ENCODE results near the gene MAPRE3. TPM values are rescaled to one million over a fixed set of nuclear protein-coding genes. Genes with fewer than 3 reads are reported as not detected.
"Not testable (repeated sequence)": the region's sequence is repeated elsewhere in the genome, so short reads cannot be mapped to it uniquely, and the experiment has no call there.

The MAPRE3 gene
- 0.42 TPM for total RNA-seq

DNA sequence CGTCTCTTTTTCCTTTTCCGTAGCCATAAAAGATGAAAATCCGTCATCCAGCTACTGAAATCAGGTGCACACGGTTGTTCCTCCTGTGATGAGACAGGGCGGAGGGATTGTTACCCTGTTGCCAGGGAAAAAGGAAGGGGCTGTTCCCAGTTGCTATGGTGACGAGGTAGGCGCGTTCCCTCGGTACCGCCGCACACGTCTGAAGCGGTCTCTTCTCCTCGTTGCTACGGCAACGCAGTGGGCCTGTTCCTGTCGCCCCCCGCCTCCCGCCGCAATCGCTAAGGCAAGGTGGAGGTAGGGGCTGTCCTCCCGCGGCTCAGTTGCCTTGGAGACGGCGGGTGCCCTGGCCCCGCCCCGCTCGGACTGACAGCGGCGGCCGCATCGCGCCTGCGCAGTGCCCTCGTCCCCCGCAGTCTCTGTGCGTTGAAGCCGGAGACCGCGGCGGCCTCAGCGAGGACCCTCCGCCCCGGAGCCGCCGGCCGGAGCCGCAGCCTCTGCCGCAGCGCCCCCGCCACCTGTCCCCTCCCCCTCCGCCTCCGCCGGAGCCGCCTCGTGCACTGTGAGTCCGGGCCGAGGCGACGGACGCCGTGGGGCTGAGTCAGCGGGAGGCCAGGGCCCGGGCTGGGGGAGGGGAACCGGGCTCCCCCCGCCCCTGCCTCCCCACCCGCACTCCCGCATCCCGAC lies at the start of gene MAPRE3:
Gene MAPRE3 (plus strand): TSS at position 394 of the 684 bp plus-strand sequence. CDS start 51,582 bp downstream, outside the sequence.
- Histone ChIP-seq H3K4me3 (ENCODE audit: low read length) (peak within 1 kb of the TSS; percentile 52), H3K27me3 (ENCODE audit: insufficient read depth, low read length) (peaks cover 14% of the 10 kb centered on the region), H3K4me1 (ENCODE audit: insufficient read depth, low read length) (peaks cover 18% of the 10 kb centered on the region), H3K9me3 (ENCODE audit: low read depth, low read length) (no peaks in the 10 kb centered on the region)

DNA sequence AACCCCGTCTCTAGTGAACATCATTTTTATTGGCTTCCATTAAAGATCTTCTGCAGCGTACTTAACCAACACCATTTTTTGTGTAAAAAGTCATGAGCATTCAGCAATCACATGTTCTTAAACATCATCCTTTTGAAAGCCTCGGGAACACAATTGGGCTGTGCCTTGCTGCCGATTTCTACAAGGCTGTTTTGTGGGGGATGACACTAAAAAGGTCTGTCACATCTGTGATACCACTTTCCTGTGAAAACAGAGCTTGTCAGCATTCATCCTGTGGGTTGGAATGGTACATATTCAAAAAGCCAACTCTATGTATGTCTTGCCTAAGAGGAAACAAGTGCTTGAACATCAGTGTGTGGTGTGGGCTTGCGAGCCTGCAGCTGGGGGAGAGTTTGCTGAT lies 49.1 kb upstream of the MAPRE3 start:
- Histone ChIP-seq H3K4me1 (ENCODE audit: insufficient read depth, low read length) (peaks cover 6% of the 10 kb centered on the region), H3K27me3 (ENCODE audit: insufficient read depth, low read length) (peaks cover 3% of the 10 kb centered on the region), H3K4me3 (ENCODE audit: low read length) (no peak overlapping the region)

DNA sequence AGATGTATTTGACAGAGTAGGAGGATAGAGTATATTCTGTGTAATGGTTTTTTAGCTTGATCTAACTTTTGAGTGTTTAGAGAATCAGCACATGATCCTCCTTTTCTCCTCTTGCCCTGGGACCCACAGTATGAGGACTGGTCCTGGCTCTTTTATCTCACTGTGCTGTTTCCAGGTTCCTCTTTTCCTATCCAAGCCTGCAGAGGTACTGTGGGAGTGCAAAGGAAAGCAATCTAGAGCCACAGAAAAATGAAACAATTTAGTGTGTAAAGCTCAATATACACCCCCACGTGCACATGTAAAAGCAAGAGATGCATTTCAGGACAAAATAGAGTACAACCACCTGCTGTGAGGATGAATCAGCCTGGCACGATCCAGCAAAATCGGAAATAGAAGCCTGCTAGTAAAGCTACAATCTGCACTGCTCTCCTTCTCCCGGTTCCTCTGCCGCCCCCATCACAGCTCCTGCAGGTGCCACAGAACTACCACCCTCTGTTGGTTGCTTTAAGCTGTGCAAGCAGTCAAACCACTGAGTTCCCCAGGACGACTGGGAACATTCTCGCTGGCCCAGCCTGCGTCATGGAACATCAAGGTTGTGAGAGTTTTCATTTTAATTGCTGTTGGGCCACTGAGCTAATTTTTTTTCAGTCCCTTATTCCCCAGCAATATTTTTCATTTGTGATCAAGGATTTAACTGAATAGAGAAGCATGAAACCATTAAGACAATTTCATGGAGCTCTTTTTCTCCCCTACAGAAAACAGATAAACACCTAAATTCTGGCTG lies 47.8 kb upstream of the MAPRE3 start:
- H3K27me3 ChIP-seq (ENCODE audit: insufficient read depth, low read length): peaks cover 3% of the 10 kb centered on the region
- H3K4me3 ChIP-seq (ENCODE audit: low read length): no peak overlapping the region
- H3K9me3 ChIP-seq (ENCODE audit: low read depth, low read length): no peaks in the 10 kb centered on the region
- peaks cover 6% of the 10 kb centered on the region for H3K4me1 ChIP-seq (ENCODE audit: insufficient read depth, low read length)

More for the DNA sequence above, 49.1 kb upstream of the MAPRE3 start:
- no peaks in the 10 kb centered on the region for H3K9me3 ChIP-seq (ENCODE audit: low read depth, low read length)

GRCh38 chr2:26923189-26923466 lies 47.3 kb upstream of the MAPRE3 start:
- not testable (repeated sequence) for H3K4me3 ChIP-seq (ENCODE audit: low read length); H3K4me1 ChIP-seq (ENCODE audit: insufficient read depth, low read length); H3K27me3 ChIP-seq (ENCODE audit: insufficient read depth, low read length); H3K9me3 ChIP-seq (ENCODE audit: low read depth, low read length)

DNA sequence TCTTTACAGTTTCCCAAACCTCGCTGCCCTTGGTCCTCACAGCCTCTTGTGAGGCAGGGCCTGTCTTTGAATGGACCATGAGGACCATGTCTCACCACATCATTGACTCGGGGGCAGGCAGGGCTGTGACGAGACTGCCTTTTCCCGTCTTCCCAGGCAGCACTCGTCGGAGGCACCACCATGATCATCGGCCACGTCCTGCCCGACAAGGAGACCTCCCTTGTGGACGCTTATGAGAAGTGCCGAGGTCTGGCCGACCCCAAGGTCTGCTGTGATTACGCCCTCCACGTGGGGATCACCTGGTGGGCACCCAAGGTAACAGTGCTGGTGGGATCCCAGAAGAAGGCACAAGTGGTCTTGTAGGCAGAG lies 45.7 kb upstream of the MAPRE3 start:
- H3K27me3 ChIP-seq (ENCODE audit: insufficient read depth, low read length): no peaks in the 10 kb centered on the region

GRCh38 chr2:26925100-26925791 lies 45.2 kb upstream of the MAPRE3 start:
- Histone ChIP-seq H3K9me3 (ENCODE audit: low read depth, low read length) (no peaks in the 10 kb centered on the region), H3K27me3 (ENCODE audit: insufficient read depth, low read length) (no peaks in the 10 kb centered on the region), H3K4me3 (ENCODE audit: low read length) (no peak overlapping the region), H3K4me1 (ENCODE audit: insufficient read depth, low read length) (peaks cover 6% of the 10 kb centered on the region)

More for the DNA sequence above, 45.7 kb upstream of the MAPRE3 start:
- H3K9me3 ChIP-seq (ENCODE audit: low read depth, low read length): no peaks in the 10 kb centered on the region
- H3K4me1 ChIP-seq (ENCODE audit: insufficient read depth, low read length): peaks cover 6% of the 10 kb centered on the region
- no peak overlapping the region for H3K4me3 ChIP-seq (ENCODE audit: low read length)

DNA sequence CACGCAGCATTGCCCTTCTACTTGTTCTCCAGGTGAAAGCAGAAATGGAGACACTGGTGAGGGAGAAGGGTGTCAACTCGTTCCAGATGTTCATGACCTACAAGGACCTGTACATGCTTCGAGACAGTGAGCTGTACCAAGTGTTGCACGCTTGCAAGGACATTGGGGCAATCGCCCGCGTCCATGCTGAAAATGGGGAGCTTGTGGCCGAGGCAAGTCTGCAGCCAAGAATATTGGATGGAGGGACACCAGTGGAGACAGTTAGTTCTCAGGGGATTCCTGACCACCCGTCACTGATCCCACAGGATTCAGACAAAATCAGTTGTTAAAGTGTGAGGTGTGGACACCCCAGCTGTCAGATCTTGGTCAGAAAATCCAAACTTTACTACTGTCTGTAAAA lies 43.2 kb upstream of the MAPRE3 start:
- Histone ChIP-seq H3K27me3 (ENCODE audit: insufficient read depth, low read length) (no peaks in the 10 kb centered on the region), H3K4me3 (ENCODE audit: low read length) (no peak overlapping the region), H3K9me3 (ENCODE audit: low read depth, low read length) (no peaks in the 10 kb centered on the region), H3K4me1 (ENCODE audit: insufficient read depth, low read length) (peaks cover 6% of the 10 kb centered on the region)

DNA sequence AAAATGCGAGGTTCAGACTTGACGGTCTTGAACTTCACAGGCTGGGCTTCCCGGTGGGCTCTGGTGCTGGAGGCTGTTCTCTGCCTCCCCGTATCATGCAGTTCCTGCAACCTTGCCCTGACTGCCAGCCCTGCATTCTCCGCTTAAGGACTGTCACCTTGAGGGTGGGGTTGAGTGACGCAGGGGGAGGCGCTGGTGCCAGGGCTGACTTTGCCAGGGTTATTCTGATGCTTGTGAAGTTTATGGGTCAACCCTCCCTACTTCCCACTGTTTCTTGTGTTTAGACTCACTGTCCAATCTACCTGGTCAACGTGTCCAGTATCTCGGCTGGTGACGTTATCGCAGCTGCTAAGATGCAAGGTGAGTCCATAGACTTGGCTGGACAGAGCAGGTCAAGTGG lies 37.5 kb upstream of the MAPRE3 start:
- H3K4me1 ChIP-seq (ENCODE audit: insufficient read depth, low read length): no peaks in the 10 kb centered on the region
- no peaks in the 10 kb centered on the region for H3K9me3 ChIP-seq (ENCODE audit: low read depth, low read length)
- no peaks in the 10 kb centered on the region for H3K27me3 ChIP-seq (ENCODE audit: insufficient read depth, low read length)

DNA sequence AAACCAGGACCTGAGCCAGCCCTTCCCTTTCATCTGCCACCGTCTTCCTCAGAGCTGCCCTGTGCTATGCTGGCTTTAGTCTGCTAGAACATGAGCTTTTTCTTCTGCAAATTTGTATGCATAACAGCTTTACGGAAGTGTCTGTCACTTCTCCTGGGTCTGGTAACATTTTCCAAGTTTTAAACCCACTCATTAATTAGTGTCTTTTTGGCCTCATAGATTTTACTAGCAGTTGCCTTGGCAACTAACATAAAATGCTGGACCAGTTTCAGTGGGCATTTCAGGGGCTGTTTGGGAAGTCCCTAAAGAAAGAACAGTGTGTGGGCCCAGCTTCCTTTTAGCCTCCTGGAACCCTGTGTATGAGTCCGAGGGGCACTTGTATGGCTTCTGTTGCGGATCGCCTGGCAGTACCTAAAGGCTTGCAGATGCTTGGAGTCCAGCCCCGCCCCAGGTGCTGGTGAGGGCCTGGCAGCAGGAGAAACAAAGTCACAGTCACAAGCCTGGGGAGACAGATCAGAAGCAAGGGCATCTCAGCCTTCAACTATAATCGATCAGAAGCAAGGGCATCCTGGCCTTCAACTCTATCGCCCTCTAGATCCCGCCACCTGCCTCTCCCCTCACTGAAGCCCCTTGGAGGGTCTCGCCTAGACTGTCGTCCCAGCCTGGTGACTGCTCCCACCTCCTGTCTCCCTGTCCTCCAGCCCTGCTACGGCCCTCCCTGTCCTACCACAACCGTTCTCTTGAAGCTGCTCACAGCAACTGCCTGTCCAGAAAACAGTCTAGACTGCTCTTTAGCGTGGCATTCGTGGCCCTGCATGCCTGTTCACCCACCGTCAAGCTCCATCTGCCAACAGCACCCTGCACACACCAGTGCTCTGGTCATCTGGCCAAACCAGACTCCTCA lies 36.8 kb upstream of the MAPRE3 start:
- Histone ChIP-seq H3K4me1 (ENCODE audit: insufficient read depth, low read length) (no peaks in the 10 kb centered on the region), H3K4me3 (ENCODE audit: low read length) (no peak overlapping the region), H3K27me3 (ENCODE audit: insufficient read depth, low read length) (no peaks in the 10 kb centered on the region), H3K9me3 (ENCODE audit: low read depth, low read length) (no peaks in the 10 kb centered on the region)

More for the DNA sequence above, 37.5 kb upstream of the MAPRE3 start:
- H3K4me3 ChIP-seq (ENCODE audit: low read length): no peak overlapping the region

GRCh38 chr2:26934335-26934724 lies 36.1 kb upstream of the MAPRE3 start:
- H3K9me3 ChIP-seq (ENCODE audit: low read depth, low read length): no peaks in the 10 kb centered on the region
- H3K27me3 ChIP-seq (ENCODE audit: insufficient read depth, low read length): no peaks in the 10 kb centered on the region
- H3K4me3 ChIP-seq (ENCODE audit: low read length): no peak overlapping the region
- H3K4me1 ChIP-seq (ENCODE audit: insufficient read depth, low read length): no peaks in the 10 kb centered on the region

GRCh38 chr2:26934985-26935384 lies 35.5 kb upstream of the MAPRE3 start:
- H3K4me3 ChIP-seq (ENCODE audit: low read length): no peak overlapping the region
- no peaks in the 10 kb centered on the region for H3K9me3 ChIP-seq (ENCODE audit: low read depth, low read length)
- H3K4me1 ChIP-seq (ENCODE audit: insufficient read depth, low read length): no peaks in the 10 kb centered on the region
- H3K27me3 ChIP-seq (ENCODE audit: insufficient read depth, low read length): no peaks in the 10 kb centered on the region

DNA sequence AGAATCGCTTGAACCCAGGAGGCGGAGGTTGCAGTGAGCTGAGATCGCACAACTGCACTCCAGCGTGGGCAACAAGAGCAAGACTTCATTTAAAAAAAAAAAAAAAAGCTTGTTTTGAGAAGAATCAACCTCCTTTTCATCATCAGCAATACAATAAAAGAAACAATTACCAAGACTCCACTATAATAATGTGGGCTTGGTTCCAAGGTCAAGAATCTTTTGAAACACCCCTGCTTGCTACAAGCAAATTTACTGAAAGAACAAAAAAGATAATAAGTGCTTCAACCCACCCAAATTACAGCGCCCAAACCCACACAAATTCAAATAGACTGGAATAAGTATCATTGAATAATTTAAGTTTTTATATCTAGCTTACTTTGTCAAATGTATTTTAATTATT lies 33.6 kb upstream of the MAPRE3 start:
- no peak overlapping the region for H3K4me3 ChIP-seq (ENCODE audit: low read length)

GRCh38 chr2:26938399-26939118 lies 31.9 kb upstream of the MAPRE3 start:
- H3K4me1 ChIP-seq (ENCODE audit: insufficient read depth, low read length): no peaks in the 10 kb centered on the region
- no peak overlapping the region for H3K4me3 ChIP-seq (ENCODE audit: low read length)
- no peaks in the 10 kb centered on the region for H3K9me3 ChIP-seq (ENCODE audit: low read depth, low read length)
- H3K27me3 ChIP-seq (ENCODE audit: insufficient read depth, low read length): no peaks in the 10 kb centered on the region

More for the DNA sequence above, 33.6 kb upstream of the MAPRE3 start:
- Histone ChIP-seq H3K27me3 (ENCODE audit: insufficient read depth, low read length) (no peaks in the 10 kb centered on the region), H3K9me3 (ENCODE audit: low read depth, low read length) (no peaks in the 10 kb centered on the region), H3K4me1 (ENCODE audit: insufficient read depth, low read length) (no peaks in the 10 kb centered on the region)

DNA sequence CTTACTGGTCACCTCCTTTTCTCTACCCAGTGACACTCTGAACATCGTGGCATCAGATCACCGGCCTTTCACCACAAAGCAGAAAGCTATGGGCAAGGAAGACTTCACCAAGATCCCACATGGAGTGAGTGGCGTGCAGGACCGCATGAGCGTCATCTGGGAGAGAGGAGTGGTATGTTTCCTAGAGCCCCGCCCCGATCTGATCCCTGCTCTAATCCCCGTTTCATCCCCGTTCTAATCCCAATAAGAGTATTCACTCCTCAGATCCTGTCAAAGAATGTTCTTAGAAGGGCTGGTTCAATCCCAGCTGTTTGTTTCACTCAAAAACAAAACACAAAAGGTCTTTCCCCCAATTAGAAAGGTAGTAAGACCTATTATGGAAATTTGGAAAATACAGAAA lies 30.4 kb upstream of the MAPRE3 start:
- Histone ChIP-seq H3K27me3 (ENCODE audit: insufficient read depth, low read length) (no peaks in the 10 kb centered on the region), H3K9me3 (ENCODE audit: low read depth, low read length) (no peaks in the 10 kb centered on the region), H3K4me3 (ENCODE audit: low read length) (no peak overlapping the region), H3K4me1 (ENCODE audit: insufficient read depth, low read length) (no peaks in the 10 kb centered on the region)

All from mononuclear cell (primary cell).